Astrocyte (in vitro differentiated cells and primary cell): ENCODE measurements around the gene CELA2B. TPM values are rescaled to one million over a fixed set of nuclear protein-coding genes. Genes with fewer than 3 reads are reported as not detected.

Experiments
- DNase-seq: peaks from one replicate; pipeline ENCODE4 v3.0.0-alpha.2; 2010; ENCODE audit warnings: low read depth
- FAIRE-seq: peaks from 2 replicates; lab custom pipeline; 2011; peaks lifted over from hg19 to GRCh38; lab: Jason Lieb, UNC
- H2AFZ ChIP-seq: 2 replicates; pipeline ENCODE4 v1.6.0; 2012; ENCODE audit warnings: low read depth, low read length, inconsistent platforms
- H3K27ac ChIP-seq: 2 replicates; pipeline ENCODE4 v1.5.1; 2011; ENCODE audit warnings: low read depth, low read length, inconsistent platforms
- H3K27me3 ChIP-seq: 2 replicates; pipeline ENCODE4 v1.6.0; 2011; ENCODE audit warnings: low read length, inconsistent platforms; ENCODE audit not compliant: insufficient read depth
- H3K36me3 ChIP-seq: 2 replicates; pipeline ENCODE4 v1.5.1; 2011; ENCODE audit warnings: low read length, inconsistent platforms; ENCODE audit not compliant: insufficient read depth
- H3K4me1 ChIP-seq: 2 replicates; pipeline ENCODE4 v1.5.1; 2011; ENCODE audit warnings: low read length, inconsistent platforms; ENCODE audit not compliant: insufficient read depth
- H3K4me2 ChIP-seq: 2 replicates; pipeline ENCODE4 v1.6.0; 2012; ENCODE audit warnings: low read length, inconsistent platforms
- H3K4me3 ChIP-seq: 2 replicates; pipeline ENCODE4 v1.5.1; 2011; ENCODE audit warnings: low read depth, mild to moderate bottlenecking, low read length, inconsistent platforms; ENCODE audit not compliant: insufficient read depth
- H3K79me2 ChIP-seq: 2 replicates; pipeline ENCODE4 v1.6.0; 2012; ENCODE audit warnings: mild to moderate bottlenecking, low read length, inconsistent platforms; ENCODE audit not compliant: insufficient read depth
- H3K9ac ChIP-seq: 2 replicates; pipeline ENCODE4 v1.6.0; 2012; ENCODE audit warnings: mild to moderate bottlenecking, low read length, inconsistent platforms
- H3K9me3 ChIP-seq: 2 replicates; pipeline ENCODE4 v1.5.1; 2012; ENCODE audit warnings: low read depth, mild to moderate bottlenecking, low read length, inconsistent platforms; ENCODE audit not compliant: insufficient read depth
- H4K20me1 ChIP-seq: 2 replicates; pipeline ENCODE4 v1.6.0; 2012; ENCODE audit warnings: low read length, inconsistent platforms; ENCODE audit not compliant: insufficient read depth
- H3K27ac Mint-ChIP-seq: one replicate; pipeline ENCODE4 v1.8.0; 2021; ENCODE audit warnings: mild to moderate bottlenecking, mixed read lengths; ENCODE audit not compliant: unreplicated experiment
- H3K27me3 Mint-ChIP-seq: one replicate; pipeline ENCODE4 v1.8.0; 2021; ENCODE audit warnings: low read depth, mixed read lengths; ENCODE audit not compliant: unreplicated experiment
- H3K36me3 Mint-ChIP-seq: one replicate; pipeline ENCODE4 v1.8.0; 2021; ENCODE audit warnings: low read depth, mixed read lengths; ENCODE audit not compliant: unreplicated experiment
- H3K4me1 Mint-ChIP-seq: one replicate; pipeline ENCODE4 v1.8.0; 2021; ENCODE audit warnings: low read depth, mixed read lengths; ENCODE audit not compliant: unreplicated experiment
- H3K4me3 Mint-ChIP-seq: one replicate; pipeline ENCODE4 v1.8.0; 2021; ENCODE audit warnings: mild to moderate bottlenecking, moderate library complexity, mixed read lengths; ENCODE audit not compliant: unreplicated experiment
- H3K9me3 Mint-ChIP-seq: one replicate; pipeline ENCODE4 v1.8.0; 2021; ENCODE audit warnings: mild to moderate bottlenecking, mixed read lengths; ENCODE audit not compliant: unreplicated experiment
- CTCF ChIP-seq: IDR thresholded peaks from 2 replicates; pipeline ENCODE4 v1.5.1; 2011; ENCODE audit warnings: low read depth, mild to moderate bottlenecking, inconsistent platforms, low read length, moderate library complexity; ENCODE audit not compliant: insufficient read depth
- EZH2 ChIP-seq: IDR thresholded peaks from 2 replicates; pipeline ENCODE4 v1.6.1; 2012; ENCODE audit warnings: mild to moderate bottlenecking, low read length, inconsistent platforms; ENCODE audit not compliant: insufficient read depth
- total RNA-seq: library from RNA; stranded (reverse); gene quantifications from 2 replicates; pipeline ENCODE4 v1.2.1, GENCODE V29; 2021

CELA2B gene
- total RNA-seq, 1 donor from 2014 or later = not detected

DNA sequence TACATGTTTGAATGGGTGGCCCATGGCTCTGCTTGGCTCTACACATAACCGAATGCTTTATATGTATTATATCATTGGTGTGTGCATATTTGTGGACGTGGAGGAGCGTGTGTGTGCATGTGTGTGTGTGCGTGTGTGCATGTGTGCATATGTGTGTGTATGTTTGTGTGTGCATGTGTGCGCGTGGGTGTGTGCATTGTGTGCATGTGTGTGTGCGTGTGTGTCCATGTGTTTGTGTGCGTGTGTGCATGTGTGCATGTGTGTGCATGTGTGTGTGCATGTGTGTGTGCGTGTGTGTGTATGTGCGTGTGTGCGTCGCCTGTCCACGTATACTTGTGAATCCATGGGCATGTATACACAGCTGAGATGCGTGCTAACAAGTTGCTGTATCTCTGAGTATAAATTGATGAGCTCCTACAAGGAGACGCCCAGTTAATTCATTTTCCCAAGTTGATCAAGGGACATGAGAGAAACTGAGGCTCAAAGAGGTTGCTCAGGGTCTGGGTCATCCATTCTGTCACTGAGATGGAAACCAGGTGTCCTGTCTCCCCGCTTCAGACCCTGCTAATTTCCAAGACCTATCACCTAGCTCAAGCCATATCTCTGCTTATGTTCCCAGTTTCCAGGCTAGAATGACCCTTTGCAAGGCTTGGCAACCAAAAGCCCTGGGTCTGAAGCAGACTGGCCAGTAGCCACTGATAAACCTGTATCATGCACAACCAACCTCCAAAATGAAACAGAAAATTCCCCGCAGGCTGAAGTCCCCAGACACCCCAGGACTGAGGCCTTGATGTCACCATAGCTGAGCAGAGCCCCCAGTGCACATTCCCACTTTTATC, 40.4 kb upstream of the CELA2B start:
- no peaks in the 10 kb centered on the region for H3K36me3 ChIP-seq
- no peak overlapping the region for H3K4me3 Mint-ChIP-seq
- FAIRE-seq = no peak

DNA sequence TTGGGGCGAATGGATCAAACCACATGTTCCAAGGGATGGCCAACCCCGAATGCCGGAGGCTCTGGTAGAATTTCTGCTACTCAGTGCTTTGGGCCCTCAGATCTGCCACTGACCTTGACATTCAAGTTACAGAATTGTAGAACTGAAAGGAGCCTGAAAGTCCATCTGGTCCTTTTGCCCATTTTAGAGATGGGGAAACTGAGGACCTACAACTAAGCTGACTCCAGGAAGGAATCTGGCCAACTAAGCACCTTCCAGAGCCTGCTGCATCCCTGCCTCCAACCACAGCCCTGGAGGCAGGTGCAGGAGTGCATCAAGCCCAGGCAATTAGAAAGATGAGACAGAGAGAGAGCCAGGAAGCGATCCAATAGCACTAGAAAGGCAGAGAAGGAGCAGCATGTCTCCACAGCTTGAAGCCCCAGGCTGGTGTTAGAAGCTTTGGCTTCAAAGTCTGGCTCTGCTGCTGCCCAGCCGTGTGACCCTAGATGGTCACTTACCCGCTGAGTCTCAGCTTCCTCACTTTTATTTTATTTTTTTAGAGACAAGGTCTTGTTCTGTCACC, 38.9 kb upstream of the CELA2B start:
- no peaks in the 10 kb centered on the region for H3K4me1 ChIP-seq
- TF ChIP-seq CTCF (no peak), EZH2 (no peak)
- no peaks in the 10 kb centered on the region for H3K4me1 Mint-ChIP-seq
- peaks cover 17% of the 10 kb centered on the region for H3K27me3 Mint-ChIP-seq
- no peaks in the 10 kb centered on the region for H3K9me3 ChIP-seq
- DNase-seq (no peak), FAIRE-seq (no peak)
- no peak overlapping the region for H2AFZ ChIP-seq
- peaks cover 3% of the 10 kb centered on the region for H4K20me1 ChIP-seq
- H3K4me2 ChIP-seq = no peak overlapping the region
- H3K79me2 ChIP-seq = no peaks in the 10 kb centered on the region
- no peaks in the 10 kb centered on the region for H3K27me3 ChIP-seq
- no peaks in the 10 kb centered on the region for H3K36me3 Mint-ChIP-seq
- H3K4me3 ChIP-seq = no peak overlapping the region
- no peak overlapping the region for H3K27ac ChIP-seq
- no peak overlapping the region for H3K27ac Mint-ChIP-seq
- no peaks in the 10 kb centered on the region for H3K36me3 ChIP-seq
- no peaks in the 10 kb centered on the region for H3K9me3 Mint-ChIP-seq
- no peak overlapping the region for H3K4me3 Mint-ChIP-seq
- H3K9ac ChIP-seq = no peak overlapping the region

More for the DNA sequence above, 40.4 kb upstream of the CELA2B start:
- no peaks in the 10 kb centered on the region for H3K4me1 Mint-ChIP-seq
- H3K27ac Mint-ChIP-seq = no peak overlapping the region
- H3K9me3 ChIP-seq = no peaks in the 10 kb centered on the region
- H3K4me1 ChIP-seq = no peaks in the 10 kb centered on the region
- H3K4me3 ChIP-seq = no peak overlapping the region
- no peaks in the 10 kb centered on the region for H3K9me3 Mint-ChIP-seq
- H4K20me1 ChIP-seq = peaks cover 8% of the 10 kb centered on the region
- no peaks in the 10 kb centered on the region for H3K27me3 ChIP-seq
- H3K9ac ChIP-seq = no peak overlapping the region
- no peak overlapping the region for H2AFZ ChIP-seq
- H3K36me3 Mint-ChIP-seq = no peaks in the 10 kb centered on the region
- H3K27ac ChIP-seq = no peak overlapping the region
- H3K27me3 Mint-ChIP-seq = peaks cover 12% of the 10 kb centered on the region
- no peak for TF ChIP-seq EZH2
- H3K4me2 ChIP-seq = no peak overlapping the region
- DNase-seq = no peak
- no peaks in the 10 kb centered on the region for H3K79me2 ChIP-seq

GRCh38 chr1:15439325-15439724, 36.6 kb upstream of the CELA2B start:
- H3K9me3 Mint-ChIP-seq = no peaks in the 10 kb centered on the region
- no peak overlapping the region for H3K4me3 ChIP-seq
- H3K79me2 ChIP-seq = no peaks in the 10 kb centered on the region
- DNase-seq = no peak
- FAIRE-seq = no peak
- H3K4me2 ChIP-seq = no peak overlapping the region
- no peaks in the 10 kb centered on the region for H3K4me1 Mint-ChIP-seq
- no peaks in the 10 kb centered on the region for H3K4me1 ChIP-seq
- H3K9me3 ChIP-seq = no peaks in the 10 kb centered on the region
- H3K36me3 Mint-ChIP-seq = no peaks in the 10 kb centered on the region
- H3K36me3 ChIP-seq = no peaks in the 10 kb centered on the region
- H3K27ac Mint-ChIP-seq = no peak overlapping the region
- peaks cover 21% of the 10 kb centered on the region for H3K27me3 Mint-ChIP-seq
- H3K27me3 ChIP-seq = no peaks in the 10 kb centered on the region
- no peak overlapping the region for H3K4me3 Mint-ChIP-seq
- H3K9ac ChIP-seq = no peak overlapping the region
- no peaks in the 10 kb centered on the region for H4K20me1 ChIP-seq
- TF ChIP-seq EZH2 (no peak), CTCF (no peak)
- no peak overlapping the region for H2AFZ ChIP-seq
- H3K27ac ChIP-seq = no peak overlapping the region
